ENCODE data around the gene KLRC3. TPM values are rescaled to one million over a fixed set of nuclear protein-coding genes. Genes with fewer than 3 reads are reported as not detected.
"Not testable (repeated sequence)": the region's sequence is repeated elsewhere in the genome, so short reads cannot be mapped to it uniquely, and the experiment has no call there.

Gene KLRC3
- not detected for total RNA-seq
- long read RNA-seq, partial matches to known transcripts = 0 of 1 reads
- long read RNA-seq, other reads (novel, unspliced or antisense) = 0 of 1 reads

DNA sequence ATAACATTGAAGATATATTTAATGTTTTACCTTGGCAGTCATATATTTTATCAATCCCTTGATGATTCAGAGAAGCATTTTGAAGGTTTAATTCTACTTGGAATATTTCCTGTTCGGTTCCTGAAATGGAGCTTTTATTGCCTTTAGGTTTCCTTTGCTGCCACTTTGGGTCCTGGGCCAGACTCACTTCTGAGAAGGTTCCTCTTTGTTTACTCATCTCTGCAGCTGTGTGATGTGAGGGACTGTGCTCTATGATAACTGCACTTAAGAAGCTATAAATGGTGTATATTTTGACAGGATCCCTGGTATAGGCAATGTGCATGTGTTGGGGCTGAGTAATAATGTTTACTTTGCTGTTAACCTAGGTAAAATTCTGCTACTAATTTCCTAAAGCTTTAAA, at the start of gene KLRC3:
KLRC3 (minus strand) TSS at position 262 of the 400 bp plus-strand sequence; CDS start at position 217, 45 bp downstream.
- H3K4me3 ChIP-seq; H3K4me1 ChIP-seq; intact Hi-C loops (cut with DNase I); DNase-seq; ATAC-seq; H3K27me3 ChIP-seq (ENCODE audit: low read depth); H3K27ac ChIP-seq; H3K9me3 ChIP-seq; H3K36me3 ChIP-seq: not testable (repeated sequence)

GRCh38 chr12:10469701-10470100, 49.3 kb upstream of the KLRC3 start:
- no peak for DNase-seq
- no peaks in the 10 kb centered on the region for H3K9me3 ChIP-seq
- H3K27ac ChIP-seq = no peak overlapping the region
- intact Hi-C loops (cut with DNase I) = no loop called here
- no peaks in the 10 kb centered on the region for H3K4me1 ChIP-seq
- TF ChIP-seq CTCF (IDR thresholded peaks at IDR 0.05) = no peak
- H3K4me3 ChIP-seq = no peak overlapping the region
- ATAC-seq = no peak
- no peaks in the 10 kb centered on the region for H3K27me3 ChIP-seq (ENCODE audit: low read depth)
- H3K36me3 ChIP-seq = no peaks in the 10 kb centered on the region

GRCh38 chr12:10466311-10466710, 45.9 kb upstream of the KLRC3 start:
- no peak for TF ChIP-seq CTCF (IDR thresholded peaks at IDR 0.05)

DNA sequence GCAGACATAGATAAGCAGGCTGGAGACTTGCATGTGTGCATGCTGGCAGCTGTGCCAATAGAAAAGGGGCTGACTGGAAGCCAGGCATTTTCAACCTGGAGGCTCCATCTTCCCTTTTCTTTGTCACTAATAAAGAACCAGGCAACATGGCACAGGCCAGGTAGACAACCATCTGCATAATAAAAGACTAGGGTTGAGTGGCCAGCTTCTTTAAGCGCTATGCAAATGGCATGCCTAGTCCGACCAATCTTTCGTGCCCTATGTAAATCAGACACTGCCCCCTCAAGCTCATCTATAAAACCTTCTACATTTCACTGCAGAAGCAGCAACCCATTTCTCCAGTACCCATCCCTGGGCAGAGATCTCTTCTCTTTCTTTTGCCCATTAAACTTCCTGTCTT, 37.4 kb upstream of the KLRC3 start:
- intact Hi-C loops (cut with DNase I) = no loop called here

More at GRCh38 chr12:10466311-10466710, 45.9 kb upstream of the KLRC3 start:
- H3K9me3 ChIP-seq = no peaks in the 10 kb centered on the region
- H3K27ac ChIP-seq = no peak overlapping the region
- intact Hi-C loops (cut with DNase I) = no loop called here
- no peaks in the 10 kb centered on the region for H3K27me3 ChIP-seq (ENCODE audit: low read depth)
- no peaks in the 10 kb centered on the region for H3K4me1 ChIP-seq
- no peak for DNase-seq
- no peak overlapping the region for H3K4me3 ChIP-seq
- no peak for ATAC-seq
- H3K36me3 ChIP-seq = no peaks in the 10 kb centered on the region

GRCh38 chr12:10456856-10457255, 36.5 kb upstream of the KLRC3 start:
- Histone ChIP-seq H3K9me3 (peaks cover 26% of the 10 kb centered on the region), H3K4me3 (no peak overlapping the region), H3K27ac (no peak overlapping the region), H3K36me3 (no peaks in the 10 kb centered on the region), H3K27me3 (ENCODE audit: low read depth) (no peaks in the 10 kb centered on the region), H3K4me1 (no peaks in the 10 kb centered on the region)
- DNase-seq (no peak), ATAC-seq (no peak)
- intact Hi-C loops (cut with DNase I) = no loop called here
- TF ChIP-seq CTCF (IDR thresholded peaks at IDR 0.05) = no peak

More for the DNA sequence above, 37.4 kb upstream of the KLRC3 start:
- no peak for TF ChIP-seq CTCF (IDR thresholded peaks at IDR 0.05)
- DNase-seq (no peak), ATAC-seq (no peak)
- Histone ChIP-seq H3K4me1 (no peaks in the 10 kb centered on the region), H3K9me3 (peaks cover 26% of the 10 kb centered on the region), H3K36me3 (no peaks in the 10 kb centered on the region), H3K27me3 (ENCODE audit: low read depth) (no peaks in the 10 kb centered on the region), H3K27ac (no peak overlapping the region), H3K4me3 (no peak overlapping the region)

GRCh38 chr12:10455766-10456165, 35.4 kb upstream of the KLRC3 start:
- Histone ChIP-seq H3K4me1 (no peaks in the 10 kb centered on the region), H3K4me3 (no peak overlapping the region), H3K36me3 (no peaks in the 10 kb centered on the region), H3K9me3 (peaks cover 26% of the 10 kb centered on the region), H3K27ac (no peak overlapping the region), H3K27me3 (ENCODE audit: low read depth) (no peaks in the 10 kb centered on the region)
- DNase-seq (no peak), ATAC-seq (no peak)
- intact Hi-C loops (cut with DNase I) = no loop called here
- no peak for TF ChIP-seq CTCF (IDR thresholded peaks at IDR 0.05)

Measured in lower lobe of right lung (tissue), 2 donors.